ENCODE measurements around the gene DMXL1. TPM values are rescaled to one million over a fixed set of nuclear protein-coding genes. Genes with fewer than 3 reads are reported as not detected.

Gene DMXL1
- total RNA-seq, 2 donors from 2014 or later, result 47.8 to 51.8 TPM

- no peak overlapping the region for H3K9ac ChIP-seq (ENCODE audit: extremely low read depth, low read length, poor library complexity, severe bottlenecking)
- Mint-ChIP-seq H3K9me3 (no peaks in the 10 kb centered on the region), H3K27me3 (ENCODE audit: insufficient read depth) (no peaks in the 10 kb centered on the region), H3K4me1 (peaks cover 59% of the 10 kb centered on the region), H3K27ac (no peak overlapping the region), H3K4me3 (no peak overlapping the region), H3K36me3 (ENCODE audit: low read depth) (peaks cover 8% of the 10 kb centered on the region)
- no peak overlapping the region for H3K4me3 ChIP-seq (ENCODE audit: low read length)
- H3K27ac ChIP-seq (ENCODE audit: low read depth, low read length), result no peak overlapping the region
- peaks cover 21% of the 10 kb centered on the region for H3K4me1 ChIP-seq (ENCODE audit: control insufficient read depth, insufficient read depth, low read length)
- H3K9me3 ChIP-seq (ENCODE audit: control insufficient read depth, low read length), result no peaks in the 10 kb centered on the region
- 75 to 88% methylated on average over 2 to 3 of the region's 3 CpGs for WGBS, 2 experiments (ENCODE audit: insufficient coverage in 1 of 2, insufficient read length in 1 of 2)
- peaks cover 4% of the 10 kb centered on the region for H3K36me3 ChIP-seq (ENCODE audit: control insufficient read depth, insufficient read depth, low read length)
- no peak for TF ChIP-seq CTCF (conservative IDR thresholded peaks at IDR 0.05)
- H3K27me3 ChIP-seq (ENCODE audit: control insufficient read depth, insufficient read depth, low read length, poor library complexity, severe bottlenecking), result no peaks in the 10 kb centered on the region
- DNase-seq, result no peak
Measured at GRCh38 chr5:119280380-119280779, 209.5 kb downstream of the DMXL1 start.

GRCh38 chr5:119282628-119283027 is 211.7 kb downstream of the DMXL1 start:
- Histone ChIP-seq H3K27ac (ENCODE audit: low read depth, low read length) (no peak overlapping the region), H3K9me3 (ENCODE audit: control insufficient read depth, low read length) (no peaks in the 10 kb centered on the region), H3K4me3 (ENCODE audit: low read length) (no peak overlapping the region), H3K36me3 (ENCODE audit: control insufficient read depth, insufficient read depth, low read length) (no peaks in the 10 kb centered on the region), H3K27me3 (ENCODE audit: control insufficient read depth, insufficient read depth, low read length, poor library complexity, severe bottlenecking) (no peaks in the 10 kb centered on the region), H3K4me1 (ENCODE audit: control insufficient read depth, insufficient read depth, low read length) (peaks cover 26% of the 10 kb centered on the region), H3K9ac (ENCODE audit: extremely low read depth, low read length, poor library complexity, severe bottlenecking) (no peak overlapping the region)
- no peak overlapping the region for H3K4me3 Mint-ChIP-seq
- H3K9me3 Mint-ChIP-seq, result no peaks in the 10 kb centered on the region
- no peak overlapping the region for H3K27ac Mint-ChIP-seq
- no peak for TF ChIP-seq CTCF (conservative IDR thresholded peaks at IDR 0.05)
- H3K36me3 Mint-ChIP-seq (ENCODE audit: low read depth), result peaks cover 5% of the 10 kb centered on the region
- DNase-seq, result no peak
- 91 to 100% methylated on average over 2 of the region's 2 CpGs for WGBS, 2 experiments (ENCODE audit: insufficient coverage in 1 of 2, insufficient read length in 1 of 2)
- peaks cover 68% of the 10 kb centered on the region for H3K4me1 Mint-ChIP-seq
- H3K27me3 Mint-ChIP-seq (ENCODE audit: insufficient read depth), result no peaks in the 10 kb centered on the region

GRCh38 chr5:119284031-119284430 is 213.1 kb downstream of the DMXL1 start:
- H3K36me3 ChIP-seq (ENCODE audit: control insufficient read depth, insufficient read depth, low read length), result no peaks in the 10 kb centered on the region
- H3K36me3 Mint-ChIP-seq (ENCODE audit: low read depth), result peaks cover 5% of the 10 kb centered on the region
- peaks cover 68% of the 10 kb centered on the region for H3K4me1 Mint-ChIP-seq
- no peak overlapping the region for H3K9ac ChIP-seq (ENCODE audit: extremely low read depth, low read length, poor library complexity, severe bottlenecking)
- H3K27ac Mint-ChIP-seq, result no peak overlapping the region
- no peaks in the 10 kb centered on the region for H3K9me3 Mint-ChIP-seq
- H3K4me3 Mint-ChIP-seq, result no peak overlapping the region
- H3K4me1 ChIP-seq (ENCODE audit: control insufficient read depth, insufficient read depth, low read length), result peaks cover 31% of the 10 kb centered on the region
- no peak overlapping the region for H3K4me3 ChIP-seq (ENCODE audit: low read length)
- H3K9me3 ChIP-seq (ENCODE audit: control insufficient read depth, low read length), result no peaks in the 10 kb centered on the region
- H3K27me3 ChIP-seq (ENCODE audit: control insufficient read depth, insufficient read depth, low read length, poor library complexity, severe bottlenecking), result no peaks in the 10 kb centered on the region
- DNase-seq, result no peak
- TF ChIP-seq CTCF (conservative IDR thresholded peaks at IDR 0.05), result no peak
- no peak overlapping the region for H3K27ac ChIP-seq (ENCODE audit: low read depth, low read length)
- WGBS, 2 experiments (ENCODE audit: insufficient coverage in 1 of 2, insufficient read length in 1 of 2), result 96% methylated on average over 1 of the region's 1 CpG; no CpG with 5 or more reads in 1 of the 2 experiments
- H3K27me3 Mint-ChIP-seq (ENCODE audit: insufficient read depth), result no peaks in the 10 kb centered on the region

Measured in endodermal cell (in vitro differentiated cells).